Subcutaneous adipose tissue (tissue), 4 donors: ENCODE data around the gene WWOX. TPM values are rescaled to one million over a fixed set of nuclear protein-coding genes. Genes with fewer than 3 reads are reported as not detected.

Experiments
- CTCF ChIP-seq: fragments of 450-650 bp; IDR thresholded peaks from one replicate; pipeline ENCODE4 v1.5.1; 2016; ENCODE audit warnings: low read depth, mild to moderate bottlenecking, control low read depth, antibody characterized with exemption, moderate library complexity
- total RNA-seq, 4 donors: library from RNA; depleted of rRNA; stranded (reverse); fragments of >200 nt; gene quantifications; one replicate each; pipeline ENCODE4 v1.1.0, GENCODE V29; 2016

The WWOX gene
- total RNA-seq, 4 donors from 2014 or later = 31.4 to 67.8 (median 46.0) TPM

DNA sequence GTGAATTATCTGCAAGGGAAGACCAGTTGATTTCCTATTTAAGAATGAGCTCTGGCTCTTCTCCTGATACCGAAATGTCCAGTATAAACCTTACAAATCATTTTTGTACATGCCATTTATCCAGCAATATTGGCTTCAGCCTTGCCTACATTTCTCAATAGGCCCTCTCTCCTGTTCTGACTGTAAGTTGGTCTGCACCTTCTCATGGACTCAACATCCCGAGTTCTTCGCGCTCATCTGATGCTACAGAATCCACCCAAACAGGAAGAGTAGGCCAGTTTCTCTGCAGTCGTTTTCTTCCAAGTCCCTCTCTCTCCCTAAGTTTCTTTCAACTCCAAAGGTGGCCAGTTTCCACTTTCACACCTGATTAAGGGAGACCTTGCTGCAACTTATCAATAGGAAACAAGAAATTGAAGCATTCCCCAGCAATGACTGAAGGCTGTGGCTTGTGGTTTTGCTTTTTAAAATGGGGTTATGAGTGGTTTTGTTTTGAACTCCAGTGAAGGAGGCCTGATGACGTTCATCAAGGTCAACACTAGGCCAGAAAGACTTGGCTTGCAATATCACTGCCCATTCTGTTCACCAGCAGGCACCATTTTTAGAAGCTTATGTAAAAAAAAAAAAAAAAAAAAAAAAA, 1118.0 kb downstream of the WWOX start:
- TF ChIP-seq CTCF = no peak

DNA sequence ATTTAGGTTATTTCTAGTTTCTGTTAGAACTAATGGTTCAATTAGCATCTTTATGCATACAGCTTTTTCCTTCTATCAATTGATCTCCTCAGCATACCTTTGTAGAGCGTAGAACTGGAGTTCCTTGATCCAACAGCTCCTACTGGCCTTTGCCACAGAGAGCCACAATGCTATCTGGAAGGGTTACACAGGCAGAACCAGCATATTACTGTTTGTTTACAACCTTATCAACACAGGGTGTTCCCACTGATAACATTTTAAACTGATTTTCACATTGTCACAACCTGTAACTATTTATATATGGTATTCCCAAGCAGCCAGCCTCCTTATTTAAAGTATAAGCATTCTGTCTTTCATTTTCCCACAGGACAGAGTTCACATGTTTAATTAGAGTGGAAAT, 1118.9 kb downstream of the WWOX start:
- TF ChIP-seq CTCF = no peak

DNA sequence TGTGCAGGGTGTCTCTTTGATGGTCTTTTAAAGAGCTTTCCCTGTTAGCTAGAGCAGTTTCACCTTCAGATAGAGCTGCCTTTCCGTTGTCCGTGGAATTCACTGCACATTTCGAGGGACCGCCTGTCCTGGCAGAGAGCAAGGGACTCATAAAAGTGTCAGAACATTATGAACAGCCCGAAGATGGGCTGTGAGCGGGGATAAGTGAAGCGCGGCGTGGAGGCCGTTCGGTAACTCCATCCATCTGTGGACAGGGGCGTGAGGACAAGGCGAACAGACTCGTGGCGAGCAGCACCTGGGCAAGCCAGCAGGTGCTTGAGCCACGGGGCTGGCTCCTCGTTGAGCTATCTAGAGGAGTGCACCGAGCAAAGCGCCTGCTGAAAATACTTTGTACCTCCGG, 1129.9 kb downstream of the WWOX start:
- no peak for TF ChIP-seq CTCF

GRCh38 chr16:79247386-79247785, 1147.9 kb downstream of the WWOX start:
- no peak for TF ChIP-seq CTCF

- TF ChIP-seq CTCF = no peak
These were observed 1148.9 kb downstream of the WWOX start for GRCh38 chr16:79248351-79248750.

GRCh38 chr16:79250502-79251098, 1151.1 kb downstream of the WWOX start:
- TF ChIP-seq CTCF = no peak

DNA sequence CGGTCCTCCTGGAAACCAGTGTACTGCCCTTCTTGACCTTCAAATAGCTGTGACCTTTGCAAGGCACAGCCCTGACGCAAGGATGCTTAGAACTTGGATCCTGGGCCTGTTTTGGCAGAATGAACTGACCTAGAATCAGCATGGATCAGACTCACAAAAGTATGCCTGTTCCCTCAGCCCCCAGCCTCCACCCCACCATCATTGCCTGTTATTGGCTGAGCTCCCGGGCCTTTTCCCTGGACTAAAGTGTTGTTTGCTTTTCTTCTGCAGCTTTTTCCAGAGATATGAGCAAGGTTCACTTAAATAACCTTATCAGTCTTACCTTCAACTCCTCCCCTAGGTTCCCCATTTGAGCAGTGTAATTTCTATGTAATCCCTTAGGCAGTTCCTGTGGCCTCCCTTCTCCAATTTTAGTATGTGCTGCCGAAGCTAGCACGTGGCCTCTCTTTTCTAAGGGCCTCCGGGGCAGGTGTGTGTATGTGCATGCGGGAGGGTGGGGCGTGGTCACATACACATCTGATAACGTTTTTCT, 1153.7 kb downstream of the WWOX start:
- TF ChIP-seq CTCF = no peak
